Right cardiac atrium (tissue), 5 donors: Measurements from ENCODE around the gene PRLHR. TPM values are rescaled to one million over a fixed set of nuclear protein-coding genes. Genes with fewer than 3 reads are reported as not detected.

Experiments used
- polyA plus RNA-seq: library from polyadenylated mRNA; stranded (reverse); fragments of 200-250 nt; gene quantifications from one replicate; pipeline ENCODE4 v1.2.3, GENCODE V29; 2013
- total RNA-seq, 4 donors: library from RNA; stranded (reverse); fragmentation: NEBNext Ultra II Directional; extraction: Animal tissue kit (Norgen Biotek cat#: 25700); gene quantifications; one replicate each; pipeline ENCODE4 v1.2.1, GENCODE V29; 2021
- donor health status: healthy with polysubstance abuse.
- donor health status: DM: no; HTN: yes; CAD: no.
- donor health status: DM: no; HTN: no; CAD: no.
- donor health status: DM: no; HTN: yes; CAD: no; lungs with severe emphysema.
- donor health status: DM: yes; HTN: yes; CAD: no.

The PRLHR gene
- total and polyA plus RNA-seq, 5 donors, result not detected

Other genes starting within 250 kb of the PRLHR start
- gene CACUL1, start 159.3 kb upstream of the PRLHR start, total RNA-seq, result 10 to 100 TPM; 26.0 to 37.5 (median 32.0) TPM
- 7.9 TPM for gene CACUL1, start 159.3 kb upstream of the PRLHR start, polyA plus RNA-seq